HEK293 (cell line): ENCODE results near the gene BACH2.
A peak's percentile ranks its signal among the peaks of the same experiment; 100 is the strongest.

Source experiments
- CTCF ChIA-PET: fragments of 350-600 bp; formaldehyde crosslinking; extraction: SDS; loops from one replicate; lab custom pipeline; 2021; ENCODE audit warnings: antibody characterized with exemption; lab: Yijun Ruan, JAX
- POLR2A ChIA-PET: fragments of 300-600 bp; formaldehyde crosslinking; extraction: SDS; loops from one replicate; lab custom pipeline; 2020; ENCODE audit warnings: antibody characterized with exemption, inconsistent platforms; lab: Yijun Ruan, JAX
- H3K27ac ChIP-seq: fragments of 200-500 bp; sonication (Bioruptor generic); 2 replicates; pipeline ENCODE4 v1.5.1; 2014; ENCODE audit warnings: low read depth, low read length, control low read depth, inconsistent platforms; ENCODE audit errors: extremely low read depth
- H3K36me3 ChIP-seq, 2 experiments: fragments of 200-500 bp in 1 of 2; sonication (Bioruptor generic) in 1 of 2; 1 replicate in 1 of 2; 2 replicates in 1 of 2; pipeline ENCODE4 v1.5.1; 2014 to 2017; ENCODE audit warnings: inconsistent platforms in 2 of 2, low read length in 2 of 2; ENCODE audit not compliant: control insufficient read depth in 2 of 2, insufficient read depth in 1 of 2
- H3K4me1 ChIP-seq: fragments of 200-500 bp; sonication (Bioruptor generic); 2 replicates; pipeline ENCODE4 v1.5.1; 2014; ENCODE audit warnings: mild to moderate bottlenecking, low read length, inconsistent platforms; ENCODE audit not compliant: control insufficient read depth, insufficient read depth
- H3K4me3 ChIP-seq: 2 replicates; pipeline ENCODE4 v1.5.1; 2011; ENCODE audit warnings: low read depth, mild to moderate bottlenecking, control low read depth, low read length, moderate library complexity
- H3K9me3 ChIP-seq: fragments of 200-500 bp; sonication (Bioruptor generic); 2 replicates; pipeline ENCODE4 v1.5.1; 2014; ENCODE audit warnings: low read depth, low read length, inconsistent platforms; ENCODE audit not compliant: control insufficient read depth, insufficient read depth
- KLF8 ChIP-seq: fragments of 450-650 bp; formaldehyde crosslinking; IDR thresholded peaks from 2 replicates; pipeline ENCODE4 v1.5.1; 2016; ENCODE audit warnings: missing biosample characterization, missing genetic modification characterization
- OSR2 ChIP-seq: fragments of 450-650 bp; formaldehyde crosslinking; IDR thresholded peaks from 2 replicates; pipeline ENCODE4 v1.5.1; 2016; ENCODE audit warnings: missing biosample characterization, missing genetic modification characterization
- OVOL3 ChIP-seq: fragments of 450-650 bp; formaldehyde crosslinking; IDR thresholded peaks from 2 replicates; pipeline ENCODE4 v1.5.1; 2016; ENCODE audit warnings: missing biosample characterization, missing genetic modification characterization
- SP2 ChIP-seq: fragments of 450-650 bp; formaldehyde crosslinking; IDR thresholded peaks from 2 replicates; pipeline ENCODE4 v1.5.1; 2016; ENCODE audit warnings: missing biosample characterization, missing genetic modification characterization
- TCF7L2 ChIP-seq: IDR thresholded peaks from 2 replicates; pipeline ENCODE4 v1.6.1; 2011; ENCODE audit warnings: low read depth, mild to moderate bottlenecking, inconsistent platforms, low read length, moderate library complexity, borderline replicate concordance
- ZIC2 ChIP-seq: fragments of 450-650 bp; formaldehyde crosslinking; IDR thresholded peaks from 2 replicates; pipeline ENCODE4 v1.5.1; 2016; ENCODE audit warnings: missing biosample characterization, missing genetic modification characterization
- ZNF121 ChIP-seq: fragments of 450-650 bp; formaldehyde crosslinking; IDR thresholded peaks from 2 replicates; pipeline ENCODE4 v1.5.1; 2016; ENCODE audit warnings: missing biosample characterization, missing genetic modification characterization
- ZNF211 ChIP-seq: fragments of 450-650 bp; formaldehyde crosslinking; IDR thresholded peaks from 2 replicates; pipeline ENCODE4 v1.5.1; 2016; ENCODE audit warnings: low read depth, missing biosample characterization, missing genetic modification characterization
- ZNF311 ChIP-seq: fragments of 450-650 bp; formaldehyde crosslinking; IDR thresholded peaks from 2 replicates; pipeline ENCODE4 v1.5.1; 2017; ENCODE audit warnings: missing biosample characterization, missing genetic modification characterization, borderline replicate concordance
- ZNF341 ChIP-seq: fragments of 450-650 bp; formaldehyde crosslinking; IDR thresholded peaks from 2 replicates; pipeline ENCODE4; 2016; ENCODE audit warnings: low read depth, missing biosample characterization, missing genetic modification characterization
- ZNF394 ChIP-seq: fragments of 450-650 bp; formaldehyde crosslinking; IDR thresholded peaks from 2 replicates; pipeline ENCODE4 v1.5.1; 2016; ENCODE audit warnings: missing biosample characterization, missing genetic modification characterization, mild to moderate bottlenecking, moderate library complexity, borderline replicate concordance
- ZNF621 ChIP-seq: fragments of 450-650 bp; formaldehyde crosslinking; IDR thresholded peaks from 2 replicates; pipeline ENCODE4 v1.5.1; 2017; ENCODE audit warnings: missing biosample characterization, missing genetic modification characterization
- ZNF629 ChIP-seq: fragments of 450-650 bp; formaldehyde crosslinking; IDR thresholded peaks from 2 replicates; pipeline ENCODE4 v1.5.1; 2017; ENCODE audit warnings: missing biosample characterization, missing genetic modification characterization
- ZNF660 ChIP-seq: fragments of 450-650 bp; IDR thresholded peaks from 2 replicates; pipeline ENCODE4 v1.5.1; 2018; ENCODE audit warnings: missing biosample characterization, mild to moderate bottlenecking, missing genetic modification characterization
- ZNF747 ChIP-seq: fragments of 450-650 bp; formaldehyde crosslinking; IDR thresholded peaks from 2 replicates; pipeline ENCODE4 v1.5.1; 2016; ENCODE audit warnings: missing biosample characterization, missing genetic modification characterization
- ZSCAN30 ChIP-seq: fragments of 450-650 bp; IDR thresholded peaks from 2 replicates; pipeline ENCODE4 v1.5.1; 2018; ENCODE audit warnings: missing biosample characterization, mild to moderate bottlenecking, missing genetic modification characterization, moderate library complexity
- TF ChIP-seq, protein P1 (sequence below): fragments of 450-650 bp; formaldehyde crosslinking; IDR thresholded peaks from 2 replicates; pipeline ENCODE4 v1.5.1; 2016; ENCODE audit warnings: missing biosample characterization, missing genetic modification characterization
- TF ChIP-seq, protein P2 (sequence below): fragments of 450-650 bp; formaldehyde crosslinking; IDR thresholded peaks from 2 replicates; pipeline ENCODE4 v1.5.1; 2016; ENCODE audit warnings: missing biosample characterization, missing genetic modification characterization
- TF ChIP-seq, protein P3 (sequence below): fragments of 450-650 bp; formaldehyde crosslinking; IDR thresholded peaks from 2 replicates; pipeline ENCODE4 v1.5.1; 2017; ENCODE audit warnings: missing biosample characterization, missing genetic modification characterization
- TF ChIP-seq, protein P4 (sequence below): fragments of 450-650 bp; formaldehyde crosslinking; IDR thresholded peaks from 2 replicates; pipeline ENCODE4 v1.5.1; 2017; ENCODE audit warnings: missing biosample characterization, missing genetic modification characterization
- TF ChIP-seq, protein P5 (sequence below): fragments of 450-650 bp; formaldehyde crosslinking; IDR thresholded peaks from 2 replicates; pipeline ENCODE4 v1.5.1; 2017; ENCODE audit warnings: missing biosample characterization, missing genetic modification characterization
- TF ChIP-seq, protein P6 (sequence below): fragments of 450-650 bp; formaldehyde crosslinking; IDR thresholded peaks from 2 replicates; pipeline ENCODE4 v1.5.1; 2016; ENCODE audit warnings: missing biosample characterization, missing genetic modification characterization, borderline replicate concordance

Gene BACH2

DNA sequence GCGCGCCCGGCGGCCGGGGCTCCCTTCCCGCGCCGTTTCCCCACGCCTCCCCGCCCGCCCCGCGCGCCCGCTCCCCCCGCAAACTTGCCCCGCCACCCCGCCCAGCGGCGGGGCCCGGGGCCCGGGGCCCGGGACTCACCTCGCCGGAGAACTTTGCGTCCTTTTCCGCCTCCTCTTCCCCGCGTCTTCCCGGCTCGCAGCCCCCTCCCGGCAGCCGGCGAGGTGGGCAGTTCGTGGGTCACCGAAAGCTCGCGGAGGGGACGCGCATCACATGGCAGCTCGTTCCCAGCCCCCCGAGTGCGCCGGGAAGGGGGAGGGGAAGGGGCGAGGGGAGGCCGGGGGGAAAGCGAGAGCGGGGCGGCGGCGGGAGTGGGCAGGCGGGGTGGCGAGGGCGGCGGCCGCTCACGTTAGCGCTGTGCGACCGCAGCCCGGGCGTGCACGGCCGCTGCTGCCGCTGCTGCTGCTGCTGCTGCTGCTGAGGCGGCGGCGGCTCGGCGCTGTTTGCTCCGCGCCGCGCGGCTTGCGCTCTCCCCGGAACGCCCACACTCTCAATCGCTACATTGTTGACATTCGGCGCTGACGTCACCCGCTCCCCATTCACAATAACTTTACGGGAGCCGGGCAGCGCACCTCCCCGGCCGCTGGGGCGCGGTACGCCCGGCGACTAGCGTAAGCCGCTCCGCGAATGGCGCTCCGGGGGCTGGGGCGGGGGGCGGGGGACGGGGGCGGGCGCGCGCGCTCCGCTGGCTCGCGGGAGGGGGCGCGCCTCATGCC, at the start of gene BACH2 (continued):
- TF ChIP-seq ZIC2 (tag by site-specific recombination) (0 out of 2 replicates have a peak, but pooled peaks have one; percentile 31), ZNF394 (tag by site-specific recombination) (no peak), ZSCAN30 (tag by site-specific recombination) (peak; percentile 66; the same call in 1 of the 2 replicates), ZNF121 (tag by site-specific recombination) (no peak), KLF8 (tag by site-specific recombination) (peak; percentile 15), ZNF621 (tag by site-specific recombination) (no peak), OSR2 (tag by site-specific recombination) (peak; percentile 90), SP2 (tag by site-specific recombination) (peak; percentile 37; the same call in 1 of the 2 replicates), ZNF311 (tag by site-specific recombination) (no peak), ZNF341 (0 out of 2 replicates have a peak, but pooled peaks have one; percentile 28), ZNF660 (peak; percentile 58; the same call in 1 of the 2 replicates)
- TF ChIP-seq, protein P1, sequence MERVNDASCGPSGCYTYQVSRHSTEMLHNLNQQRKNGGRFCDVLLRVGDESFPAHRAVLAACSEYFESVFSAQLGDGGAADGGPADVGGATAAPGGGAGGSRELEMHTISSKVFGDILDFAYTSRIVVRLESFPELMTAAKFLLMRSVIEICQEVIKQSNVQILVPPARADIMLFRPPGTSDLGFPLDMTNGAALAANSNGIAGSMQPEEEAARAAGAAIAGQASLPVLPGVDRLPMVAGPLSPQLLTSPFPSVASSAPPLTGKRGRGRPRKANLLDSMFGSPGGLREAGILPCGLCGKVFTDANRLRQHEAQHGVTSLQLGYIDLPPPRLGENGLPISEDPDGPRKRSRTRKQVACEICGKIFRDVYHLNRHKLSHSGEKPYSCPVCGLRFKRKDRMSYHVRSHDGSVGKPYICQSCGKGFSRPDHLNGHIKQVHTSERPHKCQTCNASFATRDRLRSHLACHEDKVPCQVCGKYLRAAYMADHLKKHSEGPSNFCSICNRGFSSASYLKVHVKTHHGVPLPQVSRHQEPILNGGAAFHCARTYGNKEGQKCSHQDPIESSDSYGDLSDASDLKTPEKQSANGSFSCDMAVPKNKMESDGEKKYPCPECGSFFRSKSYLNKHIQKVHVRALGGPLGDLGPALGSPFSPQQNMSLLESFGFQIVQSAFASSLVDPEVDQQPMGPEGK (tag by site-specific recombination), result 0 out of 2 replicates have a peak, but pooled peaks have one; percentile 52
- TF ChIP-seq, protein P2, sequence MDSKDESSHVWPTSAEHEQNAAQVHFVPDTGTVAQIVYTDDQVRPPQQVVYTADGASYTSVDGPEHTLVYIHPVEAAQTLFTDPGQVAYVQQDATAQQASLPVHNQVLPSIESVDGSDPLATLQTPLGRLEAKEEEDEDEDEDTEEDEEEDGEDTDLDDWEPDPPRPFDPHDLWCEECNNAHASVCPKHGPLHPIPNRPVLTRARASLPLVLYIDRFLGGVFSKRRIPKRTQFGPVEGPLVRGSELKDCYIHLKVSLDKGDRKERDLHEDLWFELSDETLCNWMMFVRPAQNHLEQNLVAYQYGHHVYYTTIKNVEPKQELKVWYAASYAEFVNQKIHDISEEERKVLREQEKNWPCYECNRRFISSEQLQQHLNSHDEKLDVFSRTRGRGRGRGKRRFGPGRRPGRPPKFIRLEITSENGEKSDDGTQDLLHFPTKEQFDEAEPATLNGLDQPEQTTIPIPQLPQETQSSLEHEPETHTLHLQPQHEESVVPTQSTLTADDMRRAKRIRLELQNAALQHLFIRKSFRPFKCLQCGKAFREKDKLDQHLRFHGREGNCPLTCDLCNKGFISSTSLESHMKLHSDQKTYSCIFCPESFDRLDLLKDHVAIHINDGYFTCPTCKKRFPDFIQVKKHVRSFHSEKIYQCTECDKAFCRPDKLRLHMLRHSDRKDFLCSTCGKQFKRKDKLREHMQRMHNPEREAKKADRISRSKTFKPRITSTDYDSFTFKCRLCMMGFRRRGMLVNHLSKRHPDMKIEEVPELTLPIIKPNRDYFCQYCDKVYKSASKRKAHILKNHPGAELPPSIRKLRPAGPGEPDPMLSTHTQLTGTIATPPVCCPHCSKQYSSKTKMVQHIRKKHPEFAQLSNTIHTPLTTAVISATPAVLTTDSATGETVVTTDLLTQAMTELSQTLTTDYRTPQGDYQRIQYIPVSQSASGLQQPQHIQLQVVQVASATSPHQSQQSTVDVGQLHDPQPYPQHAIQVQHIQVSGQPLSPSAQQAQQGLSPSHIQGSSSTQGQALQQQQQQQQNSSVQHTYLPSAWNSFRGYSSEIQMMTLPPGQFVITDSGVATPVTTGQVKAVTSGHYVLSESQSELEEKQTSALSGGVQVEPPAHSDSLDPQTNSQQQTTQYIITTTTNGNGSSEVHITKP (tag by site-specific recombination), result 0 out of 2 replicates have a peak, but pooled peaks have one; percentile 33
- TF ChIP-seq, protein P3, sequence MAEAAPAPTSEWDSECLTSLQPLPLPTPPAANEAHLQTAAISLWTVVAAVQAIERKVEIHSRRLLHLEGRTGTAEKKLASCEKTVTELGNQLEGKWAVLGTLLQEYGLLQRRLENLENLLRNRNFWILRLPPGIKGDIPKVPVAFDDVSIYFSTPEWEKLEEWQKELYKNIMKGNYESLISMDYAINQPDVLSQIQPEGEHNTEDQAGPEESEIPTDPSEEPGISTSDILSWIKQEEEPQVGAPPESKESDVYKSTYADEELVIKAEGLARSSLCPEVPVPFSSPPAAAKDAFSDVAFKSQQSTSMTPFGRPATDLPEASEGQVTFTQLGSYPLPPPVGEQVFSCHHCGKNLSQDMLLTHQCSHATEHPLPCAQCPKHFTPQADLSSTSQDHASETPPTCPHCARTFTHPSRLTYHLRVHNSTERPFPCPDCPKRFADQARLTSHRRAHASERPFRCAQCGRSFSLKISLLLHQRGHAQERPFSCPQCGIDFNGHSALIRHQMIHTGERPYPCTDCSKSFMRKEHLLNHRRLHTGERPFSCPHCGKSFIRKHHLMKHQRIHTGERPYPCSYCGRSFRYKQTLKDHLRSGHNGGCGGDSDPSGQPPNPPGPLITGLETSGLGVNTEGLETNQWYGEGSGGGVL (tag by site-specific recombination), result peak; percentile 31; the same call in 1 of the 2 replicates
- TF ChIP-seq, protein P4, sequence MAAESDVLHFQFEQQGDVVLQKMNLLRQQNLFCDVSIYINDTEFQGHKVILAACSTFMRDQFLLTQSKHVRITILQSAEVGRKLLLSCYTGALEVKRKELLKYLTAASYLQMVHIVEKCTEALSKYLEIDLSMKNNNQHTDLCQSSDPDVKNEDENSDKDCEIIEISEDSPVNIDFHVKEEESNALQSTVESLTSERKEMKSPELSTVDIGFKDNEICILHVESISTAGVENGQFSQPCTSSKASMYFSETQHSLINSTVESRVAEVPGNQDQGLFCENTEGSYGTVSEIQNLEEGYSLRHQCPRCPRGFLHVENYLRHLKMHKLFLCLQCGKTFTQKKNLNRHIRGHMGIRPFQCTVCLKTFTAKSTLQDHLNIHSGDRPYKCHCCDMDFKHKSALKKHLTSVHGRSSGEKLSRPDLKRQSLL (tag by site-specific recombination), result peak; percentile 55; the same call in 1 of the 2 replicates

DNA sequence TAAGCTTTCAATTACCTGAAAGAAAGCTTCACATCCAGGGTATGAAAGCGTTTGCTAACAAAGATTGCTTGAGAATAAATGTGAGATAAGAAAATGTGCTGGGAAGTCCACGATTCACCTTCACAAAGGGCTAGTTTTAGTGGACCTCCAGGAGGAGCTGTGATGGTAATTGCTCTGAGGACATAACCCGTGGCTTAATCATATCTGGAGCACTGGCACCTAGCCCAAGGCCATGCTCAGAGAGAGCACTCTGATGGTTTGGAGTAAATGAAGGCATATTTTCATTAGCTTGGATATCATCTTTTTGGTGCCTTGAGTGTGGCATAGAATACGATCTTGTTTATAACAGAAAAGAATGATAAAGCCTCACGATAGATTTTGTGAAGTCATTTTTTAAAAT, 46.9 kb upstream of the BACH2 start:
- CTCF ChIA-PET, result interaction anchor here (0.6 to 2.4 kb wide), 9 partner anchors 9 to 800 kb away, joined by 3 to 14 read pairs (median 4); no protein-coding TSS in a partner anchor
- no peak overlapping the region for H3K4me3 ChIP-seq
- TF ChIP-seq, protein P5, sequence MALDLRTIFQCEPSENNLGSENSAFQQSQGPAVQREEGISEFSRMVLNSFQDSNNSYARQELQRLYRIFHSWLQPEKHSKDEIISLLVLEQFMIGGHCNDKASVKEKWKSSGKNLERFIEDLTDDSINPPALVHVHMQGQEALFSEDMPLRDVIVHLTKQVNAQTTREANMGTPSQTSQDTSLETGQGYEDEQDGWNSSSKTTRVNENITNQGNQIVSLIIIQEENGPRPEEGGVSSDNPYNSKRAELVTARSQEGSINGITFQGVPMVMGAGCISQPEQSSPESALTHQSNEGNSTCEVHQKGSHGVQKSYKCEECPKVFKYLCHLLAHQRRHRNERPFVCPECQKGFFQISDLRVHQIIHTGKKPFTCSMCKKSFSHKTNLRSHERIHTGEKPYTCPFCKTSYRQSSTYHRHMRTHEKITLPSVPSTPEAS (tag by site-specific recombination), result no peak
- TF ChIP-seq OVOL3 (tag by site-specific recombination), result no peak
- TF ChIP-seq, protein P4 (tag by site-specific recombination), result no peak
- TF ChIP-seq, protein P6, sequence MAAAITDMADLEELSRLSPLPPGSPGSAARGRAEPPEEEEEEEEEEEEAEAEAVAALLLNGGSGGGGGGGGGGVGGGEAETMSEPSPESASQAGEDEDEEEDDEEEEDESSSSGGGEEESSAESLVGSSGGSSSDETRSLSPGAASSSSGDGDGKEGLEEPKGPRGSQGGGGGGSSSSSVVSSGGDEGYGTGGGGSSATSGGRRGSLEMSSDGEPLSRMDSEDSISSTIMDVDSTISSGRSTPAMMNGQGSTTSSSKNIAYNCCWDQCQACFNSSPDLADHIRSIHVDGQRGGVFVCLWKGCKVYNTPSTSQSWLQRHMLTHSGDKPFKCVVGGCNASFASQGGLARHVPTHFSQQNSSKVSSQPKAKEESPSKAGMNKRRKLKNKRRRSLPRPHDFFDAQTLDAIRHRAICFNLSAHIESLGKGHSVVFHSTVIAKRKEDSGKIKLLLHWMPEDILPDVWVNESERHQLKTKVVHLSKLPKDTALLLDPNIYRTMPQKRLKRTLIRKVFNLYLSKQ, result no peak
- TF ChIP-seq TCF7L2, result no peak
- no peak for TF ChIP-seq ZNF629 (tag by site-specific recombination)
- no peak for TF ChIP-seq ZNF211 (tag by site-specific recombination)
- no peak for TF ChIP-seq ZNF747 (tag by site-specific recombination)

More for the DNA sequence above, 46.9 kb upstream of the BACH2 start:
- H3K9me3 ChIP-seq, result no peaks in the 10 kb centered on the region
- H3K27ac ChIP-seq, result no peak overlapping the region
- no peaks in the 10 kb centered on the region for H3K36me3 ChIP-seq
- POLR2A ChIA-PET, result no interaction called here
- H3K4me1 ChIP-seq, result no peaks in the 10 kb centered on the region
